Glutamatergic neuron (in vitro differentiated cells): Measurements from ENCODE around the gene KRT15. TPM values are rescaled to one million over a fixed set of nuclear protein-coding genes. Genes with fewer than 3 reads are reported as not detected.

Experiments used
- DNase-seq: peaks from one replicate; pipeline ENCODE4 v3.0.0; 2022
- H3K27ac Mint-ChIP-seq: one replicate; pipeline ENCODE4 v1.8.0; 2020; ENCODE audit warnings: mild to moderate bottlenecking, mixed read lengths, inconsistent platforms; ENCODE audit not compliant: unreplicated experiment
- H3K27me3 Mint-ChIP-seq: one replicate; pipeline ENCODE4 v1.8.0; 2020; ENCODE audit warnings: mild to moderate bottlenecking, moderate library complexity, mixed read lengths, inconsistent platforms; ENCODE audit not compliant: unreplicated experiment
- H3K36me3 Mint-ChIP-seq: one replicate; pipeline ENCODE4 v1.8.0; 2020; ENCODE audit warnings: mild to moderate bottlenecking, mixed read lengths, inconsistent platforms; ENCODE audit not compliant: unreplicated experiment
- H3K4me1 Mint-ChIP-seq: one replicate; pipeline ENCODE4 v1.8.0; 2020; ENCODE audit warnings: mild to moderate bottlenecking, low read depth, mixed read lengths, inconsistent platforms; ENCODE audit not compliant: unreplicated experiment
- H3K4me3 Mint-ChIP-seq: one replicate; pipeline ENCODE4 v1.8.0; 2020; ENCODE audit warnings: mild to moderate bottlenecking, mixed read lengths, inconsistent platforms; ENCODE audit not compliant: unreplicated experiment
- H3K9me3 Mint-ChIP-seq: one replicate; pipeline ENCODE4 v1.8.0; 2020; ENCODE audit warnings: mild to moderate bottlenecking, moderate library complexity, mixed read lengths, inconsistent platforms; ENCODE audit not compliant: unreplicated experiment
- CTCF ChIP-seq: fragments of 200-600 bp; sonication (generic); IDR thresholded peaks from one replicate; pipeline ENCODE4 v1.5.0; 2021; ENCODE audit not compliant: partially characterized antibody, unreplicated experiment
- total RNA-seq: library from RNA; stranded (reverse); fragmentation: NEBNext Ultra II Directional; extraction: Animal tissue kit (Norgen Biotek cat#: 25700); gene quantifications from one replicate; pipeline ENCODE4 v1.2.1, GENCODE V29; 2021; ENCODE audit not compliant: unreplicated experiment

The KRT15 gene
- total RNA-seq, 1 donor from 2014 or later, result not detected

GRCh38 chr17:41539071-41539492 is 20.4 kb upstream of the KRT15 start:
- peaks cover 6% of the 10 kb centered on the region for H3K9me3 Mint-ChIP-seq
- H3K4me1 Mint-ChIP-seq, result peaks cover 6% of the 10 kb centered on the region
- DNase-seq, result no peak
- no peak overlapping the region for H3K4me3 Mint-ChIP-seq
- no peaks in the 10 kb centered on the region for H3K36me3 Mint-ChIP-seq
- TF ChIP-seq CTCF, result no peak
- H3K27ac Mint-ChIP-seq, result peak overlapping the region; percentile 11
- H3K27me3 Mint-ChIP-seq, result peaks cover 3% of the 10 kb centered on the region

GRCh38 chr17:41538565-41538991 is 19.9 kb upstream of the KRT15 start:
- Mint-ChIP-seq H3K4me1 (peaks cover 6% of the 10 kb centered on the region), H3K9me3 (peaks cover 6% of the 10 kb centered on the region), H3K27ac (peak overlapping the region; percentile 11), H3K4me3 (no peak overlapping the region), H3K36me3 (no peaks in the 10 kb centered on the region), H3K27me3 (peaks cover 3% of the 10 kb centered on the region)
- DNase-seq, result no peak
- no peak for TF ChIP-seq CTCF

- H3K27ac Mint-ChIP-seq, result no peak overlapping the region
- no peaks in the 10 kb centered on the region for H3K36me3 Mint-ChIP-seq
- TF ChIP-seq CTCF, result no peak
- peaks cover 3% of the 10 kb centered on the region for H3K27me3 Mint-ChIP-seq
- DNase-seq, result no peak
- peaks cover 6% of the 10 kb centered on the region for H3K4me1 Mint-ChIP-seq
- H3K4me3 Mint-ChIP-seq, result no peak overlapping the region
- peaks cover 6% of the 10 kb centered on the region for H3K9me3 Mint-ChIP-seq
Observed at GRCh38 chr17:41537990-41538389, 19.3 kb upstream of the KRT15 start.

- no peak for TF ChIP-seq CTCF
- H3K27ac Mint-ChIP-seq, result no peak overlapping the region
- no peaks in the 10 kb centered on the region for H3K36me3 Mint-ChIP-seq
- DNase-seq, result no peak
- H3K4me3 Mint-ChIP-seq, result no peak overlapping the region
- peaks cover 5% of the 10 kb centered on the region for H3K27me3 Mint-ChIP-seq
- H3K4me1 Mint-ChIP-seq, result peaks cover 6% of the 10 kb centered on the region
- peaks cover 6% of the 10 kb centered on the region for H3K9me3 Mint-ChIP-seq
Observed at GRCh38 chr17:41537614-41537954, 18.9 kb upstream of the KRT15 start.

GRCh38 chr17:41536741-41537613 is 18.3 kb upstream of the KRT15 start:
- peaks cover 5% of the 10 kb centered on the region for H3K27me3 Mint-ChIP-seq
- no peak overlapping the region for H3K4me3 Mint-ChIP-seq
- peaks cover 6% of the 10 kb centered on the region for H3K9me3 Mint-ChIP-seq
- TF ChIP-seq CTCF, result no peak
- peaks cover 6% of the 10 kb centered on the region for H3K4me1 Mint-ChIP-seq
- H3K36me3 Mint-ChIP-seq, result no peaks in the 10 kb centered on the region
- no peak overlapping the region for H3K27ac Mint-ChIP-seq
- DNase-seq, result no peak
